Measurements from ENCODE around the gene ERCC4. TPM values are rescaled to one million over a fixed set of nuclear protein-coding genes. Genes with fewer than 3 reads are reported as not detected.

Gene ERCC4
- total and polyA plus RNA-seq, 2 experiments from 2014 or later, result 13.1 to 15.6 TPM

- Histone ChIP-seq H3K9me3 (ENCODE audit: low read depth) (no peaks in the 10 kb centered on the region), H3K27ac (no peak overlapping the region), H3K36me3 (no peaks in the 10 kb centered on the region), H3K27me3 (peaks cover 4% of the 10 kb centered on the region), H3K4me3 (no peak overlapping the region), H3K4me1 (ENCODE audit: low read depth) (no peaks in the 10 kb centered on the region)
- no peak for TF ChIP-seq CTCF (IDR thresholded peaks at IDR 0.05; ENCODE audit: low read depth, low read length)
- DNase-seq (ENCODE audit: low read depth in 1 of 2, low spot score in 1 of 2), result no peak
These were observed 8.1 kb upstream of the ERCC4 start for GRCh38 chr16:13911871-13912270.

GRCh38 chr16:13912891-13913290, 7.1 kb upstream of the ERCC4 start:
- Histone ChIP-seq H3K4me1 (ENCODE audit: low read depth) (no peaks in the 10 kb centered on the region), H3K4me3 (no peak overlapping the region), H3K27me3 (peaks cover 4% of the 10 kb centered on the region), H3K36me3 (no peaks in the 10 kb centered on the region), H3K27ac (no peak overlapping the region), H3K9me3 (ENCODE audit: low read depth) (no peaks in the 10 kb centered on the region)
- no peak for DNase-seq (ENCODE audit: low read depth in 1 of 2, low spot score in 1 of 2)
- TF ChIP-seq CTCF (IDR thresholded peaks at IDR 0.05; ENCODE audit: low read depth, low read length), result no peak

GRCh38 chr16:13913374-13914292, 6.3 kb upstream of the ERCC4 start:
- no peaks in the 10 kb centered on the region for H3K4me1 ChIP-seq (ENCODE audit: low read depth)
- TF ChIP-seq CTCF (IDR thresholded peaks at IDR 0.05; ENCODE audit: low read depth, low read length), result no peak
- H3K27me3 ChIP-seq, result peaks cover 4% of the 10 kb centered on the region
- no peak overlapping the region for H3K27ac ChIP-seq
- no peaks in the 10 kb centered on the region for H3K36me3 ChIP-seq
- no peak overlapping the region for H3K4me3 ChIP-seq
- no peak for DNase-seq (ENCODE audit: low read depth in 1 of 2, low spot score in 1 of 2)
- no peaks in the 10 kb centered on the region for H3K9me3 ChIP-seq (ENCODE audit: low read depth)

- TF ChIP-seq CTCF (IDR thresholded peaks at IDR 0.05; ENCODE audit: low read depth, low read length), result no peak
- no peak overlapping the region for H3K4me3 ChIP-seq
- H3K27ac ChIP-seq, result no peak overlapping the region
- no peaks in the 10 kb centered on the region for H3K9me3 ChIP-seq (ENCODE audit: low read depth)
- H3K4me1 ChIP-seq (ENCODE audit: low read depth), result no peaks in the 10 kb centered on the region
- peaks cover 4% of the 10 kb centered on the region for H3K27me3 ChIP-seq
- no peaks in the 10 kb centered on the region for H3K36me3 ChIP-seq
- DNase-seq (ENCODE audit: low read depth in 1 of 2, low spot score in 1 of 2), result no peak
These were observed 4.8 kb upstream of the ERCC4 start for GRCh38 chr16:13915033-13915635.

GRCh38 chr16:13919330-13919682, 648 bp upstream of the ERCC4 start:
- H3K4me1 ChIP-seq (ENCODE audit: low read depth), result peaks cover 4% of the 10 kb centered on the region
- H3K36me3 ChIP-seq, result no peaks in the 10 kb centered on the region
- DNase-seq (ENCODE audit: low read depth in 1 of 2, low spot score in 1 of 2), result peak; percentile 55 to 69
- H3K4me3 ChIP-seq, result peak overlapping the region; percentile 13
- no peaks in the 10 kb centered on the region for H3K9me3 ChIP-seq (ENCODE audit: low read depth)
- TF ChIP-seq CTCF (IDR thresholded peaks at IDR 0.05; ENCODE audit: low read depth, low read length), result no peak
- H3K27me3 ChIP-seq, result peaks cover 4% of the 10 kb centered on the region
- no peak overlapping the region for H3K27ac ChIP-seq
